ENCODE results near the gene PRDM5. TPM values are rescaled to one million over a fixed set of nuclear protein-coding genes. Genes with fewer than 3 reads are reported as not detected.

PRDM5 gene
- total RNA-seq, 1 donor from 2014 or later: 6.5 TPM

DNA sequence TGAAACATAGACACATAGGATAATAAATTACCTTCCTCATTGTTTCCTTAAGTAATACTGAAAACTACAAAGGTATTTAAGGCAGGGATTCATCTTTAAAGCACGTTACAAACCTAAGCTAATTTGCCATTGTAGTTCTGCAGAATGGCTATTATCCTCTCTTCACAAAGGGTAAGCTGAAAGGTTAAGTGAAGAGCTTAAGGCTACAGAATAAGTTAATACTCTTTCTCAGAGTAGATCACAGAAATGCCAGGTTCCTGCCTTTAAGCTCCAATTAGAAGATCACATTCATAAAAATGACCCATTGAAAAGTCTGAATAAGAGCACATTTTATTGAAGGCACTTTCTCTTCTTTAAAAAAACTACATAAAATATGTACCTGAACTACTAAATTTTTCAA lies 42.1 kb upstream of the PRDM5 start:
- Mint-ChIP-seq H3K9me3 (ENCODE audit: unreplicated experiment) (no peaks in the 10 kb centered on the region), H3K27me3 (ENCODE audit: low read depth, unreplicated experiment) (no peaks in the 10 kb centered on the region), H3K4me1 (ENCODE audit: low read depth, unreplicated experiment) (no peaks in the 10 kb centered on the region), H3K36me3 (ENCODE audit: low read depth, unreplicated experiment) (no peaks in the 10 kb centered on the region), H3K27ac (ENCODE audit: unreplicated experiment) (no peak overlapping the region), H3K4me3 (ENCODE audit: unreplicated experiment) (no peak overlapping the region)
- no peaks in the 10 kb centered on the region for H3K27me3 ChIP-seq (ENCODE audit: insufficient read depth, low read length)
- no peak for DNase-seq (ENCODE audit: low read depth)
- H3K4me3 ChIP-seq (ENCODE audit: insufficient read depth, low read depth, low read length): no peak overlapping the region
- H3K4me1 ChIP-seq (ENCODE audit: insufficient read depth, low read length): no peaks in the 10 kb centered on the region
- H2AFZ ChIP-seq (ENCODE audit: low read depth, low read length): no peak overlapping the region
- no peaks in the 10 kb centered on the region for H3K36me3 ChIP-seq (ENCODE audit: insufficient read depth, low read length)
- no peak overlapping the region for H3K4me2 ChIP-seq (ENCODE audit: low read length)
- no peak overlapping the region for H3K9ac ChIP-seq (ENCODE audit: low read length)
- no peak for FAIRE-seq
- no peak for TF ChIP-seq EZH2 (IDR thresholded peaks at IDR 0.05; ENCODE audit: insufficient read depth, low read length)
- TF ChIP-seq, protein P1, sequence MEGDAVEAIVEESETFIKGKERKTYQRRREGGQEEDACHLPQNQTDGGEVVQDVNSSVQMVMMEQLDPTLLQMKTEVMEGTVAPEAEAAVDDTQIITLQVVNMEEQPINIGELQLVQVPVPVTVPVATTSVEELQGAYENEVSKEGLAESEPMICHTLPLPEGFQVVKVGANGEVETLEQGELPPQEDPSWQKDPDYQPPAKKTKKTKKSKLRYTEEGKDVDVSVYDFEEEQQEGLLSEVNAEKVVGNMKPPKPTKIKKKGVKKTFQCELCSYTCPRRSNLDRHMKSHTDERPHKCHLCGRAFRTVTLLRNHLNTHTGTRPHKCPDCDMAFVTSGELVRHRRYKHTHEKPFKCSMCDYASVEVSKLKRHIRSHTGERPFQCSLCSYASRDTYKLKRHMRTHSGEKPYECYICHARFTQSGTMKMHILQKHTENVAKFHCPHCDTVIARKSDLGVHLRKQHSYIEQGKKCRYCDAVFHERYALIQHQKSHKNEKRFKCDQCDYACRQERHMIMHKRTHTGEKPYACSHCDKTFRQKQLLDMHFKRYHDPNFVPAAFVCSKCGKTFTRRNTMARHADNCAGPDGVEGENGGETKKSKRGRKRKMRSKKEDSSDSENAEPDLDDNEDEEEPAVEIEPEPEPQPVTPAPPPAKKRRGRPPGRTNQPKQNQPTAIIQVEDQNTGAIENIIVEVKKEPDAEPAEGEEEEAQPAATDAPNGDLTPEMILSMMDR (IDR thresholded peaks at IDR 0.05; ENCODE audit: insufficient read depth, low read depth, low read length): no peak
- no peak overlapping the region for H3K27ac ChIP-seq (ENCODE audit: low read depth, low read length)
- H4K20me1 ChIP-seq (ENCODE audit: insufficient read depth, low read length): no peaks in the 10 kb centered on the region
- H3K79me2 ChIP-seq (ENCODE audit: insufficient read depth, low read length): no peaks in the 10 kb centered on the region
- no peaks in the 10 kb centered on the region for H3K9me3 ChIP-seq (ENCODE audit: insufficient read depth, low read depth, low read length)

DNA sequence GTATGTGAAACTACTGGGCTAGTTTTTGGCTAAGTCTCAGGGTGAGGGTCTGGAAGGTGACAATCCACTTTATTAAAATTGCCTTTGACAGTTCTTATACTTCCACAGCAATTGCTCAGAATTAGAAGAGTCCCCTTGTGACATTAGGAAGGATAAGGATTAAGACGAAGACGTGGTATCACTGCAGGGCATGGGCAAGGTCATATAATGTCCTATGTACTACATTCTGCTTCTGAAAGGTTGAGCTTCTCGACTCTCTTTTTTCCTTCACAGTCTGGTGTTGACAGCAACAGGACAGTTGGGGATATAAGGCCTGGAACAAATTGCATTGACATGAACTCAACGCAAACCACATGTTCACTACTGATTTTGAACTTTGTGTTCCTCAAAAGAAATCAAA lies 40.9 kb upstream of the PRDM5 start:
- H3K36me3 ChIP-seq (ENCODE audit: insufficient read depth, low read length): no peaks in the 10 kb centered on the region
- no peaks in the 10 kb centered on the region for H3K4me1 Mint-ChIP-seq (ENCODE audit: low read depth, unreplicated experiment)
- H3K9me3 ChIP-seq (ENCODE audit: insufficient read depth, low read depth, low read length): no peaks in the 10 kb centered on the region
- no peaks in the 10 kb centered on the region for H3K36me3 Mint-ChIP-seq (ENCODE audit: low read depth, unreplicated experiment)
- H3K27ac Mint-ChIP-seq (ENCODE audit: unreplicated experiment): no peak overlapping the region
- FAIRE-seq (no peak), DNase-seq (ENCODE audit: low read depth) (no peak)
- no peak overlapping the region for H3K4me2 ChIP-seq (ENCODE audit: low read length)
- H3K27me3 Mint-ChIP-seq (ENCODE audit: low read depth, unreplicated experiment): no peaks in the 10 kb centered on the region
- TF ChIP-seq, protein P1 (IDR thresholded peaks at IDR 0.05; ENCODE audit: insufficient read depth, low read depth, low read length): no peak
- TF ChIP-seq EZH2 (IDR thresholded peaks at IDR 0.05; ENCODE audit: insufficient read depth, low read length): no peak
- no peaks in the 10 kb centered on the region for H3K4me1 ChIP-seq (ENCODE audit: insufficient read depth, low read length)
- no peaks in the 10 kb centered on the region for H3K79me2 ChIP-seq (ENCODE audit: insufficient read depth, low read length)
- no peaks in the 10 kb centered on the region for H3K27me3 ChIP-seq (ENCODE audit: insufficient read depth, low read length)
- no peaks in the 10 kb centered on the region for H3K9me3 Mint-ChIP-seq (ENCODE audit: unreplicated experiment)
- no peak overlapping the region for H2AFZ ChIP-seq (ENCODE audit: low read depth, low read length)
- H3K4me3 ChIP-seq (ENCODE audit: insufficient read depth, low read depth, low read length): no peak overlapping the region
- no peak overlapping the region for H3K4me3 Mint-ChIP-seq (ENCODE audit: unreplicated experiment)
- H3K9ac ChIP-seq (ENCODE audit: low read length): no peak overlapping the region
- H3K27ac ChIP-seq (ENCODE audit: low read depth, low read length): no peak overlapping the region
- no peaks in the 10 kb centered on the region for H4K20me1 ChIP-seq (ENCODE audit: insufficient read depth, low read length)

DNA sequence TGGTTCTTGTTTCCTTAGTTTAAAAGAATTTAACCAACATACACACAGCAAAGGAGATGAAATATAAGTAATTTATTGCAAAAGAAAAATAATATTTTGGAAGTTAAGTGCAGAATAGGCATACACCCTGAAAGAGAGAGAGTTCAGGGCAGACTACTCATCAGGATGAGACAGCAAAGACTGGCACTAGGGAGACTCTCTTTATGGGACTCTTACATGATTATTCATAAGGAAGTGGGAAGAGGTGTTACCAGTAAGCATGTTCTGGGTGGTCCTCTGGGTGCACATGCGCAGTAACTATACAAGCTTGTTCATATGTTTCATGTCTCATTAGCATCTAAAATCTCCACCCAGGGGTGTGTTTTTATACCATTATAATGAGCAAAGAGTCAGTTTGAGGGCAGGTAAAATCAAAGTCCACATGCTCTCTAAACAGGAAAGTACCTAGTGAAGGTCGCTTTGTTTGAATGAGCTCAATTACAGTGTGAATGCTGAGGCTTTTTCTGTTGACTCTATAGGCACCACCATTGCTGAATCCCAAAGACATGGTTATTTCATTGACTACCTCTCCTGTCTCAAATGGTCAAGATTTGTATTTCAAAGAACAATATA lies 38.2 kb upstream of the PRDM5 start:
- Histone ChIP-seq H3K4me3 (ENCODE audit: insufficient read depth, low read depth, low read length) (no peak overlapping the region), H4K20me1 (ENCODE audit: insufficient read depth, low read length) (no peaks in the 10 kb centered on the region), H3K9ac (ENCODE audit: low read length) (no peak overlapping the region), H3K36me3 (ENCODE audit: insufficient read depth, low read length) (no peaks in the 10 kb centered on the region), H3K27ac (ENCODE audit: low read depth, low read length) (no peak overlapping the region), H3K4me1 (ENCODE audit: insufficient read depth, low read length) (no peaks in the 10 kb centered on the region), H3K4me2 (ENCODE audit: low read length) (no peak overlapping the region), H3K9me3 (ENCODE audit: insufficient read depth, low read depth, low read length) (no peaks in the 10 kb centered on the region), H3K79me2 (ENCODE audit: insufficient read depth, low read length) (no peaks in the 10 kb centered on the region), H3K27me3 (ENCODE audit: insufficient read depth, low read length) (no peaks in the 10 kb centered on the region), H2AFZ (ENCODE audit: low read depth, low read length) (no peak overlapping the region)
- no peak for FAIRE-seq
- Mint-ChIP-seq H3K36me3 (ENCODE audit: low read depth, unreplicated experiment) (no peaks in the 10 kb centered on the region), H3K4me1 (ENCODE audit: low read depth, unreplicated experiment) (no peaks in the 10 kb centered on the region), H3K27ac (ENCODE audit: unreplicated experiment) (no peak overlapping the region), H3K4me3 (ENCODE audit: unreplicated experiment) (no peak overlapping the region), H3K9me3 (ENCODE audit: unreplicated experiment) (no peaks in the 10 kb centered on the region), H3K27me3 (ENCODE audit: low read depth, unreplicated experiment) (no peaks in the 10 kb centered on the region)
- TF ChIP-seq, protein P1 (IDR thresholded peaks at IDR 0.05; ENCODE audit: insufficient read depth, low read depth, low read length): no peak
- no peak for TF ChIP-seq EZH2 (IDR thresholded peaks at IDR 0.05; ENCODE audit: insufficient read depth, low read length)
- DNase-seq (ENCODE audit: low read depth): no peak
